HG02885 (cell line): Measurements from ENCODE around the gene NLRC4.
"Not testable (repeated sequence)": the region's sequence is repeated elsewhere in the genome, so short reads cannot be mapped to it uniquely, and the experiment has no call there.

Source experiments
- ATAC-seq: cut with Tn5 transposase; IDR thresholded peaks from one replicate; pipeline ENCODE4 v1.9.1; 2021; ENCODE audit warnings: mild to moderate bottlenecking; ENCODE audit not compliant: unreplicated experiment, poor library complexity

Gene NLRC4

GRCh38 chr2:32246911-32247310, 17.8 kb downstream of the NLRC4 start:
- ATAC-seq, result no peak

GRCh38 chr2:32242331-32242730, 22.4 kb downstream of the NLRC4 start:
- ATAC-seq, result no peak

GRCh38 chr2:32237996-32238395, 26.7 kb downstream of the NLRC4 start:
- ATAC-seq, result no peak

- no peak for ATAC-seq
These were observed 27.2 kb downstream of the NLRC4 start for GRCh38 chr2:32237488-32237887.

GRCh38 chr2:32235315-32235714, 29.4 kb downstream of the NLRC4 start:
- no peak for ATAC-seq

- no peak for ATAC-seq
These were observed 32.7 kb downstream of the NLRC4 start for GRCh38 chr2:32231959-32232358.

GRCh38 chr2:32229635-32230034, 35.1 kb downstream of the NLRC4 start:
- ATAC-seq, result no peak

GRCh38 chr2:32228181-32228580, 36.5 kb downstream of the NLRC4 start:
- no peak for ATAC-seq

GRCh38 chr2:32227492-32227891, 37.2 kb downstream of the NLRC4 start:
- ATAC-seq, result no peak

GRCh38 chr2:32222966-32223365, 41.7 kb downstream of the NLRC4 start:
- ATAC-seq, result no peak

GRCh38 chr2:32220445-32220844, 44.2 kb downstream of the NLRC4 start:
- ATAC-seq, result no peak

GRCh38 chr2:32212295-32212694, 52.4 kb downstream of the NLRC4 start:
- no peak for ATAC-seq

GRCh38 chr2:32210767-32211408, 53.8 kb downstream of the NLRC4 start:
- ATAC-seq, result no peak

GRCh38 chr2:32203428-32203827, 61.3 kb downstream of the NLRC4 start:
- ATAC-seq, result not testable (repeated sequence)

- ATAC-seq, result no peak
These were observed 63.9 kb downstream of the NLRC4 start for GRCh38 chr2:32200814-32201213.

GRCh38 chr2:32192418-32192817, 72.3 kb downstream of the NLRC4 start:
- ATAC-seq, result no peak

- no peak for ATAC-seq
These were observed 75.7 kb downstream of the NLRC4 start for GRCh38 chr2:32189011-32189410.

GRCh38 chr2:32182667-32183066, 82.0 kb downstream of the NLRC4 start:
- no peak for ATAC-seq
